ENCODE measurements around the gene DPY19L1.
"Not testable (repeated sequence)": the region's sequence is repeated elsewhere in the genome, so short reads cannot be mapped to it uniquely, and the experiment has no call there.

The DPY19L1 gene

DNA sequence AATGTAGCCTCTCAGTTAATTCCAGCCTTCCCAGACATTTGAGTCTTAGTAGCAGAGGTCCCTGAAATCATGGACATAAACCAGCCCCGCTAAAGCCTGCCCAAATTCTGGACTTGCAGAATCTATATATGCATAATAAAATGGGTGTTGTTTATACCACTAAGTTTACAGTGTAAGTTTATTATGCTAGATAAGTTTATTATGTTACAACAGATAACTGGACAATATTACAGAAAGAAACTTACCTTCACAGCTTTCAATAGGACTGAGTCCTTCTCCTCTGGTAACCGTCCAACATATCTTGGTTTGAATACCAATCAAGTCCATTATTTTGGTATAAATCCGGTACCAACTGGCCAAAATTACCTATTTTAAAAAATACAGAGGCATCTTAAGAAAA lies 26.2 kb downstream of the DPY19L1 start:
- DNase-seq (ENCODE audit: low spot score): no peak
- TF ChIP-seq, protein P1, sequence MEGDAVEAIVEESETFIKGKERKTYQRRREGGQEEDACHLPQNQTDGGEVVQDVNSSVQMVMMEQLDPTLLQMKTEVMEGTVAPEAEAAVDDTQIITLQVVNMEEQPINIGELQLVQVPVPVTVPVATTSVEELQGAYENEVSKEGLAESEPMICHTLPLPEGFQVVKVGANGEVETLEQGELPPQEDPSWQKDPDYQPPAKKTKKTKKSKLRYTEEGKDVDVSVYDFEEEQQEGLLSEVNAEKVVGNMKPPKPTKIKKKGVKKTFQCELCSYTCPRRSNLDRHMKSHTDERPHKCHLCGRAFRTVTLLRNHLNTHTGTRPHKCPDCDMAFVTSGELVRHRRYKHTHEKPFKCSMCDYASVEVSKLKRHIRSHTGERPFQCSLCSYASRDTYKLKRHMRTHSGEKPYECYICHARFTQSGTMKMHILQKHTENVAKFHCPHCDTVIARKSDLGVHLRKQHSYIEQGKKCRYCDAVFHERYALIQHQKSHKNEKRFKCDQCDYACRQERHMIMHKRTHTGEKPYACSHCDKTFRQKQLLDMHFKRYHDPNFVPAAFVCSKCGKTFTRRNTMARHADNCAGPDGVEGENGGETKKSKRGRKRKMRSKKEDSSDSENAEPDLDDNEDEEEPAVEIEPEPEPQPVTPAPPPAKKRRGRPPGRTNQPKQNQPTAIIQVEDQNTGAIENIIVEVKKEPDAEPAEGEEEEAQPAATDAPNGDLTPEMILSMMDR (IDR thresholded peaks at IDR 0.05; ENCODE audit: extremely low read depth, insufficient read depth, missing control alignments): no peak
- in situ Hi-C loops (cut with MboI; ENCODE audit: low pct_unique_long_range_greater_than_20kb, low sequenced_read_pairs, unreplicated experiment): no loop called here

DNA sequence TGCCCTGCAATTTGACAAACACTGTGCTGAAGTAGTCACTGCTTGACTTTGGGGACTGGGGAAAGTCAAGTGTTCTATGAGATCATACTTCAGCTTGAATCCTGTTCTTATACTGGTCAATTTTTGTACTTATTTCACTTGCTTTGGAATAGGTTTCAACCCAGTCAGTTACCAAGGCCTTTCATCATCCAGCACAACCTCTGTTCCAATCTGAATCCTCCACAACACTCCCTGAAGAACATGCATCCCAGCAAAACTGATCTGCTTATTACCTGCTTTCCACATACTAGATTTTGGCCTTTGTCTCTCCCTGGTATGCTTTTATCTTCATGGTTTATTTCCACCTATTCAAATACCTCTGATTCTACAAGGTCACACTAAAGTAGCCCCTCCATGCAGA lies 29.5 kb downstream of the DPY19L1 start:
- in situ Hi-C loops (cut with MboI; ENCODE audit: low pct_unique_long_range_greater_than_20kb, low sequenced_read_pairs, unreplicated experiment): no loop called here
- TF ChIP-seq, protein P1 (IDR thresholded peaks at IDR 0.05; ENCODE audit: extremely low read depth, insufficient read depth, missing control alignments): no peak
- DNase-seq (ENCODE audit: low spot score): no peak

DNA sequence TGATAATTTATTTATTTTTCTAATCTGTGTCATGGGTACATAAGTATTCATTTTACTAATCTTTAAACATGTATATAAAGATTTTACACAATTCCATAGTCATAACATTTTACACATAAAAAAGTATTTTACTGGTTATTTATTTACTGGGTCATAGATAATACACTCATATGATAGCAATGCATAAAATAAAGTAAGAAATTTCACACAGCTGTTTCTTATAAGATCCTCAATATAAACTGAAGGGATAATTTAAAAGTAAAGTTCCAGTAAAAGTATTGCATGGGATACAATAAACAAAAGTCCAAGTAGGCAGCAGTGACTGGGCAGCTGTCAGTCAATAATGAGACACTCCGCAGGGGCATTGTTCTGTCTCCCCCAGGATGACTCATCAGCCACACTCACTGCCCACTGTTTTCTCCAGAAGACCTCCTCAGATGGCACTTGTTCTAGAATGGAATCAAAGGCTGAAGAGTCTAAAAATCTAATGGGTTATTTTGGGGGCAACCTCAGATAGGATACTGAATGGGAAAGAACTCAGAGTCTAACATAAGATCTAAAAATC lies 32.7 kb downstream of the DPY19L1 start:
- no peak for DNase-seq (ENCODE audit: low spot score)
- TF ChIP-seq, protein P1 (IDR thresholded peaks at IDR 0.05; ENCODE audit: extremely low read depth, insufficient read depth, missing control alignments): no peak
- in situ Hi-C loops (cut with MboI; ENCODE audit: low pct_unique_long_range_greater_than_20kb, low sequenced_read_pairs, unreplicated experiment): no loop called here

DNA sequence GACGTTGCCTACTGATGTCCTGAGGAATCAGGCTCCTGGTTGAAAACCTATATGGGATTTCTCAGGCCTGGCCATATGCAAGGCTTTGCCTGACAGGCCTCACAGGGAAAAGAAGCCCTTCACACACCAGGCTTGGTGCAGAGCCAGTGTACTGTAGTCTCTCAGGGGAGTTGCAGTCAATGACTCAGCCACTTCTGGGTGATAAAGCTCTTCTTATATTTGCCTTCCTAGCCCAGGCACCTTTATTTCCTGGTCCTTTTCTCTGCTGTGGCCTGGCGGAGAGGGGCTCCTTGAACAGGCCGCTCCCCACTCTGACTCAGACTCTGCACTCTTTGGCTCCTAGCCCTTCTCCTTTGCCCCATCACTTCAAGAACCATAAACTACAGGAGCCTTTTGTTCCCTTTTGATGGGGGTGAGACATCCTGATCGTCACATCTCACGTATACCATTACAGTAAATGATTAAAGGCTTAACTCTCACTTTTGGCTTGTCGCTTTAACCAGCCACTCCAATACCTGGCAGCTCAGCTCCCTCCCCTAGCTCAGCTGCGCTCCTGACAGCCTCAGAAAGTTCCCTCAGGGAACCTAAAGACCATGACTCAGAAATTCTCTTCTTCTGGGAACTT lies 33.5 kb downstream of the DPY19L1 start:
- no peak for DNase-seq (ENCODE audit: low spot score)
- in situ Hi-C loops (cut with MboI; ENCODE audit: low pct_unique_long_range_greater_than_20kb, low sequenced_read_pairs, unreplicated experiment): no loop called here

DNA sequence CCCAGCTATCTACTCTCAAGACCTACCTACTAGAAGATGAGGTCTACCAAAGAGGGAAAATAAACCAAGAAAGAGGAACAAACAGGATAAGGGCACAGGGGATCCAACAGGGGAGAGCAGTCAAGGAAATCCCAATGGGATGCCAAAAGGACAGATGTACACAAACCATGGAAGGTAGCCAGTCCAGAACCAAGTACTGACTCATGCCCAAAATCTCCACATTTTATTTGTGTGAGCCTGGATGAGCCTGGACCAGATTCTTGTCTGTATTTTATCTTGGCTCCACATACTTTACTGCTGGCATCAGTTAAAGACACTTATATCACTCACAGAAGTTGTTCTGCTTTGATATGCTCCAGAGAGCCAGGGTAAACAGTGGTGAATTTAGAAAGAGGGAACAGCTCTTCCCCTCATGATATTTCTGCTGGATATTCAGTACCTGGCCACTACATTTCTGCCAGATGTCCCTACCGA lies 34.1 kb downstream of the DPY19L1 start:
- DNase-seq (ENCODE audit: low spot score); in situ Hi-C loops (cut with MboI; ENCODE audit: low pct_unique_long_range_greater_than_20kb, low sequenced_read_pairs, unreplicated experiment): not testable (repeated sequence)

More for the DNA sequence above, 33.5 kb downstream of the DPY19L1 start:
- TF ChIP-seq, protein P1 (IDR thresholded peaks at IDR 0.05; ENCODE audit: extremely low read depth, insufficient read depth, missing control alignments): no peak

DNA sequence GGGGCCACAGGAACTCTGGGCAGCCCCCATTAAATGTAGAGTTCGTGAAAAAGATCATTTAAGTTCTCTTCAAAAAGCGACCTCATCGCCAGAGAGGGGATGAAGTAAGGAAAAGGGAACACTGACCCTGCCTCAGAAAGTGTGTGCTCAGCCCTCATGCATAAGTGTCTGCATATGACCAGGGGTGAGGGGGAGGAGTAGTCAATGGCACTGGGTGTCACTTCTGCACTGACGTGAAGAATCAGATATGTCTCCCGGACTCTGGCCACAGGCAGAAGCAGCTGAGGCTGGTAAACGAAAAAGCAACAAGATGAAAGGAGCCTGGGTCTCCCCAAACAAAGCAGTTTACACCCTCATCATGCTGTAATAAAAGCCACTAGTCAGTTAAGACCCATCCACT lies 39.0 kb downstream of the DPY19L1 start:
- DNase-seq (ENCODE audit: low spot score); in situ Hi-C loops (cut with MboI; ENCODE audit: low pct_unique_long_range_greater_than_20kb, low sequenced_read_pairs, unreplicated experiment): not testable (repeated sequence)

DNA sequence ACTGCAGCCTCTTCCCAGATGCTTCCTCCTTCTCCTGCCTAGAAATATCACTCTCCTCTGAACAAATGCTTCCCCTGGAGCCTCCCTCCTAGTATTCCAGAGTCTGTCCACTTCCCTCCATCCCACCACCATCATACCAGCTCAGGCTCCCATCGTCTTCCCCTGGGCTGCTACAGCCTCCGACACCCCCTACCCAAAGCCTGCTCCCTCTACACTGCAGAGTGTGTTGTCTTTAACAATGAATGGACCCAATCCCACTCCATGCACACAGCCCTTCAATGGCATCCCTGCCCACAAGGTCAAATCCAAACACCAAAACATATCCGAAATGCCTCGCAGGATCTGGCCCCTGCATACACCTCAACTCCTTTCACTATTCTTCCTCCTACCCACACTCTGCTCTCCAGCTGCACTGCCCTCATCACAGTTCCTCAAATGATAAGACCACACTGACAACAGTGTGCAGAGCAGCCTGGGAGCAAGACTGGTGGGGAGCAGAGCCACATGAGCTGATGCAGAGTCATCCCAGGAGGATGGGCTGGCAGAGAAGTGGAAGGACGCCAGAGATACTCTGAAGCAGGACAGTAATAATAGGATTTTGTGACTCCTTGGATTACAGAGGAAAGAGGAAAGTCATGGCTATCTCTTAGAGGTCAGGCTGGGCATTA lies 40.7 kb downstream of the DPY19L1 start:
- in situ Hi-C loops (cut with MboI; ENCODE audit: low pct_unique_long_range_greater_than_20kb, low sequenced_read_pairs, unreplicated experiment); DNase-seq (ENCODE audit: low spot score): not testable (repeated sequence)

DNA sequence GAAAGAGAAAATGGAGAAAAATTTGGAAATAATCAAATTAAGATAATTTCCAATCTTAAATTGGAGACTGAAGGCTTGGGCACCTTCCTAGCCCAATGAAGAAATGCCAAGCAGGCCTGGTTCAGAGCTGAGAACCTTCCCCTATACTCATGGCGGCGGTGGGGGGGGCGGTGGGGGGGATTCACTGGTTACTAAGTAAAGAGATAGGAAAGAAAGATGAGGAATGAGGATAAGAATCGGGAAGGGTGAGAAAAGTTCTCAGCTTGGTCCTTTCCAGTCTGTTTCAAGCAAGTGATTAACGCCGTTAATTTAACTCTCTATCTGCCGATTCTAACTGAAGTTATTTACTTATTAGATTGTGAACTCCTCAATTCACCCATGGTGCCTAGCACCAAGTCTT lies 41.5 kb downstream of the DPY19L1 start:
- TF ChIP-seq, protein P1 (IDR thresholded peaks at IDR 0.05; ENCODE audit: extremely low read depth, insufficient read depth, missing control alignments): no peak
- in situ Hi-C loops (cut with MboI; ENCODE audit: low pct_unique_long_range_greater_than_20kb, low sequenced_read_pairs, unreplicated experiment): no loop called here
- DNase-seq (ENCODE audit: low spot score): no peak

Data from GM13977 (cell line).